ENCODE results near the gene ARL4C. TPM values are rescaled to one million over a fixed set of nuclear protein-coding genes. Genes with fewer than 3 reads are reported as not detected.

Gene ARL4C
- total and polyA plus RNA-seq, 4 donors: 6.1 to 16.2 (median 10.9) TPM

- Histone ChIP-seq H3K4me3 (no peak overlapping the region), H3K27me3 (ENCODE audit: control insufficient read depth in 3 of 3, insufficient read depth in 3 of 3, low read length in 2 of 3) (no peaks in the 10 kb centered on the region), H3K9ac (ENCODE audit: insufficient read depth in 1 of 2, low read length in 2 of 2) (no peak overlapping the region), H3K27ac (ENCODE audit: low read depth in 1 of 2, low read length in 1 of 2) (no peak overlapping the region), H3K4me1 (ENCODE audit: control insufficient read depth in 5 of 5, insufficient read depth in 5 of 5, low read length in 5 of 5) (no peaks in the 10 kb centered on the region), H3K36me3 (ENCODE audit: control insufficient read depth in 4 of 4, insufficient read depth in 4 of 4, low read length in 4 of 4) (no peaks in the 10 kb centered on the region), H3K9me3 (ENCODE audit: control insufficient read depth in 4 of 4, insufficient read depth in 3 of 4, low read length in 3 of 4) (peaks cover 0 to 8% (median 5%) of the 10 kb centered on the region in 4 donors)
- TF ChIP-seq CTCF (IDR thresholded peaks at IDR 0.05; ENCODE audit: control extremely low read depth, extremely low read depth): no peak
- 72 to 78% methylated on average over 8 of the region's 8 CpGs for WGBS, 2 donors
- DNase-seq: no peak
- no peak for ATAC-seq (ENCODE audit: insufficient read depth, low FRiP score)
Observed at GRCh38 chr2:234528410-234529148, 31.7 kb upstream of the ARL4C start.

- ATAC-seq (ENCODE audit: insufficient read depth, low FRiP score) (no peak), DNase-seq (no peak)
- 93 to 95% methylated on average over 3 of the region's 3 CpGs for WGBS, 2 donors
- Histone ChIP-seq H3K9ac (ENCODE audit: insufficient read depth in 1 of 2, low read length in 2 of 2) (no peak overlapping the region), H3K27ac (ENCODE audit: low read depth in 1 of 2, low read length in 1 of 2) (no peak overlapping the region), H3K36me3 (ENCODE audit: control insufficient read depth in 4 of 4, insufficient read depth in 4 of 4, low read length in 4 of 4) (no peaks in the 10 kb centered on the region), H3K4me3 (no peak overlapping the region), H3K27me3 (ENCODE audit: control insufficient read depth in 3 of 3, insufficient read depth in 3 of 3, low read length in 2 of 3) (no peaks in the 10 kb centered on the region), H3K9me3 (ENCODE audit: control insufficient read depth in 4 of 4, insufficient read depth in 3 of 4, low read length in 3 of 4) (peaks cover 0 to 5% (median 4%) of the 10 kb centered on the region in 4 donors), H3K4me1 (ENCODE audit: control insufficient read depth in 5 of 5, insufficient read depth in 5 of 5, low read length in 5 of 5) (no peaks in the 10 kb centered on the region)
- TF ChIP-seq CTCF (IDR thresholded peaks at IDR 0.05; ENCODE audit: control extremely low read depth, extremely low read depth): no peak
Observed at GRCh38 chr2:234526711-234527110, 29.8 kb upstream of the ARL4C start.

GRCh38 chr2:234521536-234521935 lies 24.7 kb upstream of the ARL4C start:
- Histone ChIP-seq H3K36me3 (ENCODE audit: control insufficient read depth in 4 of 4, insufficient read depth in 4 of 4, low read length in 4 of 4) (no peaks in the 10 kb centered on the region), H3K27ac (ENCODE audit: low read depth in 1 of 2, low read length in 1 of 2) (no peak overlapping the region), H3K4me3 (no peak overlapping the region), H3K9me3 (ENCODE audit: control insufficient read depth in 4 of 4, insufficient read depth in 3 of 4, low read length in 3 of 4) (peaks cover 0 to 5% (median 4%) of the 10 kb centered on the region in 4 donors), H3K27me3 (ENCODE audit: control insufficient read depth in 3 of 3, insufficient read depth in 3 of 3, low read length in 2 of 3) (no peaks in the 10 kb centered on the region), H3K4me1 (ENCODE audit: control insufficient read depth in 5 of 5, insufficient read depth in 5 of 5, low read length in 5 of 5) (no peaks in the 10 kb centered on the region), H3K9ac (ENCODE audit: insufficient read depth in 1 of 2, low read length in 2 of 2) (no peak overlapping the region)
- DNase-seq (no peak), ATAC-seq (ENCODE audit: insufficient read depth, low FRiP score) (no peak)
- TF ChIP-seq CTCF (IDR thresholded peaks at IDR 0.05; ENCODE audit: control extremely low read depth, extremely low read depth): no peak
- WGBS, 2 donors: 85 to 86% methylated on average over 2 of the region's 2 CpGs

Measured in lung (tissue), 12 donors.